Spleen (tissue), 7 donors: Measurements from ENCODE around the gene TRIM41.

ENCODE experiments used
- POLR2A ChIP-seq, 3 donors: fragments of 450-650 bp; IDR thresholded peaks; one replicate each; pipeline ENCODE4 v1.5.1; 2017; ENCODE audit warnings: antibody characterized with exemption in 3 of 3, mild to moderate bottlenecking in 1 of 3
- POLR2AphosphoS5 ChIP-seq, 3 donors: sonication (generic); formaldehyde crosslinking; IDR thresholded peaks; one replicate each; pipeline ENCODE4 v1.5.1; 2017; ENCODE audit warnings: antibody characterized with exemption in 3 of 3
- TF ChIP-seq, protein P1 (sequence below), 11 experiments: fragments of 200-600 bp in 7 of 11; fragments of 450-650 bp in 4 of 11; sonication (generic) in 4 of 11; IDR thresholded peaks in 8 of 11; conservative IDR thresholded peaks in 3 of 11; 1 replicate in 7 of 11; 2 replicates in 4 of 11; pipeline versions ENCODE4 v1.4.0 to v1.8.0; 2016 to 2021; ENCODE audit warnings: antibody characterized with exemption in 11 of 11, inconsistent platforms in 4 of 11, mild to moderate bottlenecking in 1 of 11
- donor health status: DM: no; HTN: no; CAD: no; lungs with moderate emphysema.
- donor health status: DM: no; HTN: no; CAD: no.
- donor health status: DM: no; HTN: no; CAD: no.

DNA sequence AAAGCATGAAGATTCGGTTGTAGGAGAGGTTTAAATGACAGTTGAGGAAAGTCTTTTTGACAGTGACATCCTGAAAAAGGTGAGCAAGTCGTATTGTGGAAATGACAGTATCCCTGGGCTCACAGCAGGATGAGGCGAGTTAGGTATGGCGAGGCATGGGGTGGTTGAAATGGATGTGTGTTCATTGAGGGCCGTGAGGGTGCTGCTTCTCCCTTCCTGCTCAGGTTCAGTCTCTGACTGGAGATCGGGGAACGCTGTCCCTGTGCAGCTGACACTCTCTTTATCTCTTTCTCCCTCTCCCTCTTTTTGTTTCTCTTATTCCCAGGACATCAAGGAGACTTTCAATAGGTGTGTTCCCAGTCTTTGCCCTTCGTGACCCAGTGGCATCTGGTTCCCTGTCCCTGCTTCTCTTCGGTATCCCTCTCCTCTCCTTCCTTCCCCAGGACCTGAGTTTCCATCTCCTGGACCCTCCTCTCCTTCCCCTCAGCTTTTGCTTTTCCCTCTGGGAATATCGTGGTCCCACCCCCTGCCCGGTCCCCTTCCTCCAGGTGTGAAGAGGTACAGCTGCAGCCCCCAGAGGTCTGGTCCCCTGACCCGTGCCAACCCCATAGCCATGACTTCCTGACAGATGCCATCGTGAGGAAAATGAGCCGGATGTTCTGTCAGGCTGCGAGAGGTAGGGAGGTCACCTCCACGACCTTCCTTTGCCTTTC, 10.2 kb downstream of the TRIM41 start:
- TF ChIP-seq, protein P1, sequence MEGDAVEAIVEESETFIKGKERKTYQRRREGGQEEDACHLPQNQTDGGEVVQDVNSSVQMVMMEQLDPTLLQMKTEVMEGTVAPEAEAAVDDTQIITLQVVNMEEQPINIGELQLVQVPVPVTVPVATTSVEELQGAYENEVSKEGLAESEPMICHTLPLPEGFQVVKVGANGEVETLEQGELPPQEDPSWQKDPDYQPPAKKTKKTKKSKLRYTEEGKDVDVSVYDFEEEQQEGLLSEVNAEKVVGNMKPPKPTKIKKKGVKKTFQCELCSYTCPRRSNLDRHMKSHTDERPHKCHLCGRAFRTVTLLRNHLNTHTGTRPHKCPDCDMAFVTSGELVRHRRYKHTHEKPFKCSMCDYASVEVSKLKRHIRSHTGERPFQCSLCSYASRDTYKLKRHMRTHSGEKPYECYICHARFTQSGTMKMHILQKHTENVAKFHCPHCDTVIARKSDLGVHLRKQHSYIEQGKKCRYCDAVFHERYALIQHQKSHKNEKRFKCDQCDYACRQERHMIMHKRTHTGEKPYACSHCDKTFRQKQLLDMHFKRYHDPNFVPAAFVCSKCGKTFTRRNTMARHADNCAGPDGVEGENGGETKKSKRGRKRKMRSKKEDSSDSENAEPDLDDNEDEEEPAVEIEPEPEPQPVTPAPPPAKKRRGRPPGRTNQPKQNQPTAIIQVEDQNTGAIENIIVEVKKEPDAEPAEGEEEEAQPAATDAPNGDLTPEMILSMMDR (IDR thresholded peaks at IDR 0.05 in 8 of 11, conservative IDR thresholded peaks at IDR 0.05 in 3 of 11) = no peak
- TF ChIP-seq POLR2AphosphoS5 (IDR thresholded peaks at IDR 0.05) = no peak
- TF ChIP-seq POLR2A (IDR thresholded peaks at IDR 0.05) = no peak
